Stomach (tissue), 9 donors: Measurements from ENCODE around the gene GPR152. TPM values are rescaled to one million over a fixed set of nuclear protein-coding genes. Genes with fewer than 3 reads are reported as not detected.
A peak's percentile ranks its signal among the peaks of the same experiment; 100 is the strongest.

Source experiments
- DNase-seq, 2 donors: peaks; one replicate each; pipeline versions ENCODE4 v3.0.0 to v3.0.0-alpha.2; 2013 to 2019
- H3K27ac ChIP-seq, 5 donors: fragments of 200-600 bp in 4 of 5; sonication (generic) in 4 of 5; one replicate each; pipeline ENCODE4 v1.5.1; 2013 to 2019; ENCODE audit warnings: mild to moderate bottlenecking in 1 of 5, moderate library complexity in 1 of 5
- H3K27me3 ChIP-seq, 3 donors: fragments of 200-600 bp; sonication (generic); one replicate each; pipeline ENCODE4 v1.5.1; 2017 to 2019; ENCODE audit warnings: mixed run types in 1 of 3
- H3K36me3 ChIP-seq, 4 donors: fragments of 200-600 bp; sonication (generic); 1 replicate in 3 of 4; 2 replicates in 1 of 4; pipeline ENCODE4 v1.5.1; 2016 to 2019
- H3K4me1 ChIP-seq, 4 donors: fragments of 200-600 bp; sonication (generic); one replicate each; pipeline ENCODE4 v1.5.1; 2016 to 2019
- H3K4me3 ChIP-seq, 4 donors: fragments of 200-600 bp; sonication (generic) in 3 of 4; one replicate each; pipeline ENCODE4 v1.5.1; 2016 to 2019; ENCODE audit warnings: mild to moderate bottlenecking in 1 of 4
- H3K9me3 ChIP-seq, 4 donors: fragments of 200-600 bp; sonication (generic); one replicate each; pipeline ENCODE4 v1.5.1; 2016 to 2019
- EP300 ChIP-seq: sonication (generic); formaldehyde crosslinking; IDR thresholded peaks from one replicate; pipeline ENCODE4 v1.6.1; 2017; ENCODE audit warnings: antibody characterized with exemption
- POLR2A ChIP-seq, 4 donors: fragments of 450-650 bp; IDR thresholded peaks; one replicate each; pipeline ENCODE4 v1.6.1; 2016; ENCODE audit warnings: antibody characterized with exemption in 4 of 4, control low read depth in 2 of 4, mild to moderate bottlenecking in 1 of 4, moderate library complexity in 1 of 4
- POLR2AphosphoS5 ChIP-seq, 3 donors: sonication (generic); formaldehyde crosslinking; IDR thresholded peaks; one replicate each; pipeline ENCODE4 v1.6.1; 2016; ENCODE audit warnings: antibody characterized with exemption in 3 of 3
- WGBS, 5 donors: extraction: QIAGEN DNeasy Blood & Tissue Kit in 3 of 5; methylation state at CpG; one replicate each; pipeline versions ENCODE4 v1.1.5 to v1.1.7; 2013 to 2018; 5-methylcytosine and 5-hydroxymethylcytosine counted together
- intact Hi-C: fragments of 100-400 bp; cut with DNase I; formaldehyde crosslinking; loops from one replicate; pipeline ENCODE4 v1.15.1; 2023; ENCODE audit warnings: low total_unique reads
- polyA plus RNA-seq, 3 donors: library from polyadenylated mRNA; stranded (reverse); fragments of 200-250 nt; gene quantifications; one replicate each; pipeline ENCODE4 v1.2.3, GENCODE V29; 2013
- total RNA-seq, 5 donors: library from RNA; depleted of rRNA; stranded (reverse); fragments of >200 nt; gene quantifications; one replicate each; pipeline versions ENCODE4 v1.1.0 to v1.2.3, GENCODE V29; 2014 to 2016
- TF ChIP-seq, protein P1 (sequence below), 7 experiments: fragments of 450-650 bp in 4 of 7; fragments of 200-600 bp in 3 of 7; sonication (generic) in 3 of 7; IDR thresholded peaks; one replicate each; pipeline ENCODE4 v1.5.1; 2016 to 2019; ENCODE audit warnings: antibody characterized with exemption in 7 of 7, control low read depth in 2 of 7, mild to moderate bottlenecking in 1 of 7
- donor health status: healthy with polysubstance abuse.
- donor health status: Bipolar disorder and iron deficiency.
- donor health status: healthy.

The GPR152 gene
- total and polyA plus RNA-seq, 8 donors: not detected

DNA sequence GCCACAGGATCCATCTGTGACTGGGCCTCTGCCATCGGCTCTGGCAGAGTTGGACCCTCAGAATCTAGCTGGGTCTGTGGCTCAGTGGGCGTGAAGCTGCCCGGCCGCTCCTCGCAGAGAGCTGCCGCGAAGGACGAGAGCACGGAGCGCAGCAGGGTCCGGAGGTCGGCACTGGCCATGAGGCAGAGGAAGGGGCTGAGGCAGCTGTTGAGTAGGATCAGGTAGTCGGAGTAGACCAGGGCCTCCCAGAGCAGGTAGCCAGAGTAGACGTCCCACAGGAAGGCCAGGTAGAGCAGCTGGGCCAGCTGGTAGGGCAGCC lies 912 bp downstream of the GPR152 start:
- Histone ChIP-seq H3K4me3 (no peak overlapping the region), H3K4me1 (peaks cover 0 to 15% (median 10%) of the 10 kb centered on the region in 4 donors), H3K27me3 (no peaks in the 10 kb centered on the region), H3K36me3 (no peaks in the 10 kb centered on the region), H3K9me3 (no peaks in the 10 kb centered on the region), H3K27ac (peak overlapping the region; percentile 35 to 80 (median 64))
- DNase-seq: no peak
- WGBS, 5 donors: 88 to 90% (median 90%) methylated on average over 14 of the region's 14 CpGs; no CpG with 5 or more reads in 1 of the 5 donors
- TF ChIP-seq POLR2AphosphoS5 (IDR thresholded peaks at IDR 0.05) (no peak), EP300 (no peak), POLR2A (IDR thresholded peaks at IDR 0.05) (no peak)
- TF ChIP-seq, protein P1, sequence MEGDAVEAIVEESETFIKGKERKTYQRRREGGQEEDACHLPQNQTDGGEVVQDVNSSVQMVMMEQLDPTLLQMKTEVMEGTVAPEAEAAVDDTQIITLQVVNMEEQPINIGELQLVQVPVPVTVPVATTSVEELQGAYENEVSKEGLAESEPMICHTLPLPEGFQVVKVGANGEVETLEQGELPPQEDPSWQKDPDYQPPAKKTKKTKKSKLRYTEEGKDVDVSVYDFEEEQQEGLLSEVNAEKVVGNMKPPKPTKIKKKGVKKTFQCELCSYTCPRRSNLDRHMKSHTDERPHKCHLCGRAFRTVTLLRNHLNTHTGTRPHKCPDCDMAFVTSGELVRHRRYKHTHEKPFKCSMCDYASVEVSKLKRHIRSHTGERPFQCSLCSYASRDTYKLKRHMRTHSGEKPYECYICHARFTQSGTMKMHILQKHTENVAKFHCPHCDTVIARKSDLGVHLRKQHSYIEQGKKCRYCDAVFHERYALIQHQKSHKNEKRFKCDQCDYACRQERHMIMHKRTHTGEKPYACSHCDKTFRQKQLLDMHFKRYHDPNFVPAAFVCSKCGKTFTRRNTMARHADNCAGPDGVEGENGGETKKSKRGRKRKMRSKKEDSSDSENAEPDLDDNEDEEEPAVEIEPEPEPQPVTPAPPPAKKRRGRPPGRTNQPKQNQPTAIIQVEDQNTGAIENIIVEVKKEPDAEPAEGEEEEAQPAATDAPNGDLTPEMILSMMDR (IDR thresholded peaks at IDR 0.05): no peak
- intact Hi-C loops: no loop called here

DNA sequence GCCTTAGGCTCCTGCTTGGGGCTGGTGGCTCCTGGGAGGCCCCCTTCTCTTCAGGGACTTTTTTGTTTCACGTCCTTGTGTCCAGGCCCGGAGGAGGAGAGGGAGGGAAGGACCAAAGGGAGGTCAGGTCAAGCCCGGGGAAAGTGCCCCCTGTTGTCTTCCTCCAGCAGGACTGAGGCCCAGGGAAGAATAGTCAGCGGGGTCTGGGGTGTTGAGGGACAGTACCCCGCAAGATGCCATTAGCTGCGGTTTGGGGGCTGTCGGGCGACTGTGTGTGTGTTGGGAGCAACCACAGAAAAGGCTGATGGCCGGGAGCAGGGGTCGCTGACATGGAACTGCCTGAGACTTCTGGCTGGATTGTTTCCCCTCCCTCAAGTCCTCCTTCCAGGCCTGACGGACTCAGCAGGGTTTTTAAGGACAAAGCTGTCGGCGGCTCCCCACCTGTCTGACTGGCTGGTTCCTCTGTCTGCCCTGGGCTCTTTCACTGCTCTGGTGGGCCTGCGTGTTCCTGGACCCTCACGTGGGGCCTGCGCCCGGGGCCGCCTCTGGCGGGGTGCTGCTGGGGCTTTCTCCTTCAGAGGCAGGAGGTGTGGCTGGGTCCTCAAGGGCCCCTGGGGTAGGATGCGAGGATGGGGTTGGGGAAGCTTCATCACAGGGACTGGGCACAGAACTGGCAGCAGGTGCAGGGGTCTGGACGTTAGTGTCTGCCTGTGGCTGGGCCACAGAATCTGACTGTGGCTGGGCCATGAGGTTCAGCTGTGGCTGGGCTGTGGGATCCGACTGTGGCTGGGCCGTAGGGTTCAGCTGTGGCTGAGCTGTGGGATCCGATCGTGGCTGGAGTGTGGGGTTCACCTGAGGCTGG lies 1.5 kb downstream of the GPR152 start:
- peaks cover 0 to 15% (median 10%) of the 10 kb centered on the region in 4 donors for H3K4me1 ChIP-seq
- WGBS, 5 donors: 86 to 94% (median 92%) methylated on average over 16 to 25 of the region's 25 CpGs
- intact Hi-C loops: no loop called here
- no peaks in the 10 kb centered on the region for H3K9me3 ChIP-seq
- H3K27me3 ChIP-seq: no peaks in the 10 kb centered on the region
- H3K4me3 ChIP-seq: no peak overlapping the region
- H3K36me3 ChIP-seq: no peaks in the 10 kb centered on the region
- peak overlapping the region in 1 of 5 donors; percentile 80 for H3K27ac ChIP-seq
- no peak for DNase-seq
- TF ChIP-seq POLR2A (IDR thresholded peaks at IDR 0.05): no peak
- TF ChIP-seq POLR2AphosphoS5 (IDR thresholded peaks at IDR 0.05): no peak
- TF ChIP-seq, protein P1 (IDR thresholded peaks at IDR 0.05): no peak
- no peak for TF ChIP-seq EP300

DNA sequence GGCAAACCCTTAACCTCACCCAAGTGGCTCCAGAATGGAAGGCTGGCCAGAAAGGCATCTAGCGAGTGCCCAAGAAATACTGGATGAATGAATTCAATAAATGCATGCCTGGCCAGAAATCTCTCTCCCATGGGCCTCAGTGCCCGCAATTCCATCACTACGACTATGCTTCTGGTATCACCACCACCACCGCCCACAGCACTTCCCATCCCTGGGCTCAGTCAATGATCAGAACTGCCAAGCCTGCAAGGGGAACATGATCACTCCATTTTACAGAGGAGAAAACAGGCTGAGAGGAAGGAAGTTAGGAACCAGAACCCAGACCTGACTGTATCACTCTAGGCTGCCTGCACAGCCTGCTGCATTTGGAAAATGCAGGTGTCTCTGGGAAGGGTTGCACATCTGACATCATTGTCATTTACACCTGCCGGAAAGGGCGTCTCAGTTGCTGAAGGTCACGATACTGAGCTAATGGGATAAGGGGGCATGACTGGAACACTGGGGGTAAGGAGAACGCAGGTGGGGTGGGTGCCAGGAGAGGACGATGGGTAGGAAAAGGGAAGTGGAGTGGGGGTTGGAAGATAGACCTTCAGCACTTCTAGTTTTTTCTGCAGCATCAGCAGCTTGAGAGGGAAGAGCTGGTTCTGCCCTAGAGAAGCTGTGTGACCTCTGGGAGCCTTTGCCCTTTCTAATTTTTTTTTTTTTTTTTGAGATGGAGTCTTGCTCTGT lies 3.2 kb downstream of the GPR152 start:
- Histone ChIP-seq H3K4me3 (no peak overlapping the region), H3K4me1 (peaks cover 4 to 29% (median 18%) of the 10 kb centered on the region in 4 donors), H3K36me3 (no peaks in the 10 kb centered on the region), H3K27ac (no peak overlapping the region), H3K9me3 (no peaks in the 10 kb centered on the region), H3K27me3 (no peaks in the 10 kb centered on the region)
- DNase-seq: no peak
- TF ChIP-seq EP300: no peak
- TF ChIP-seq, protein P1 (IDR thresholded peaks at IDR 0.05): no peak
- no peak for TF ChIP-seq POLR2AphosphoS5 (IDR thresholded peaks at IDR 0.05)
- TF ChIP-seq POLR2A (IDR thresholded peaks at IDR 0.05): no peak
- 63 to 83% (median 72%) methylated on average over 9 of the region's 9 CpGs for WGBS, 5 donors
- intact Hi-C loops: no loop called here

DNA sequence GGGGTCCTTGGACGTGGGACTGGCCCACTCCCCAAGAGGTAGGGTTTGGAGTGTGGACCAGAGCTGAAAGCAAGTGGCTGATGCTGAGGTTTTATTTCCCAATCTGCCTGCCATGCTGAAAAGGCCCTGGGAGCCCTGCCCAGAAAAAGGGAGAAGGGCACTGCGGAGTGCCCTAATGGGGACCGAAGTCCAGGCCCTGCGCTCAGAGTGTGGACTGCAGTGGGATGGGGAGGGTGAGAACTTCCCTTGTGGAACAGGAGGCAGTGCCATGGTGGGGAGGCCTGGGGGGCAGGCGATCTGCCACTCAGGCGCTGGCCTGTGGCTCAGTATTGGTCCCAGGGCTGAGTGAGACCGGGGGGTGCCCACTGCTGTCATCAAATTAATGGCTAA lies 4.3 kb downstream of the GPR152 start:
- Histone ChIP-seq H3K27me3 (no peaks in the 10 kb centered on the region), H3K36me3 (no peaks in the 10 kb centered on the region), H3K27ac (no peak overlapping the region), H3K4me3 (no peak overlapping the region), H3K4me1 (peaks cover 9 to 32% (median 21%) of the 10 kb centered on the region in 4 donors), H3K9me3 (no peaks in the 10 kb centered on the region)
- TF ChIP-seq EP300: no peak
- TF ChIP-seq, protein P1 (IDR thresholded peaks at IDR 0.05): no peak
- TF ChIP-seq POLR2AphosphoS5 (IDR thresholded peaks at IDR 0.05): no peak
- TF ChIP-seq POLR2A (IDR thresholded peaks at IDR 0.05): no peak
- no peak for DNase-seq
- WGBS, 5 donors: 84 to 92% (median 90%) methylated on average over 7 of the region's 7 CpGs
- intact Hi-C loops: no loop called here
